ENCODE results near the gene POMGNT1.

DNA sequence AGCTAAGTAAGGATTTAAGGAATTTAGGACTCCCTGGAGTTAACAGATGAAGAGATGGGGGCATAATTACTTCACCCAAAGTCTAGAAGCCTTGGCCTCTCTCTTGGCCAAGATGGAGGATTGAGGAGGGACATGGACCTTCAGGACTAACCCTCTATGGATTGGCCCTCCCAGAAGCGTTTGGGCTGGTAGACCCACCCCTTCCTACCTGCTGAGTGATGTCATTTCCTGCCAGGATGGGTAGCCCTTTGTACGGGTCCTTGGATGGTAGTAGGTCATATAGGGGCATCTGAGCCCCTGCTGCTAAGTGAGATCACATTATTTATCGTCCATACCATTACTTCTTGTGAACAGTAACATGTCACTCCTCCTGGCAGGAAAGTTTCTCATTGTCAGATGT, 22.6 kb upstream of the POMGNT1 start:
- TF ChIP-seq, protein P1, sequence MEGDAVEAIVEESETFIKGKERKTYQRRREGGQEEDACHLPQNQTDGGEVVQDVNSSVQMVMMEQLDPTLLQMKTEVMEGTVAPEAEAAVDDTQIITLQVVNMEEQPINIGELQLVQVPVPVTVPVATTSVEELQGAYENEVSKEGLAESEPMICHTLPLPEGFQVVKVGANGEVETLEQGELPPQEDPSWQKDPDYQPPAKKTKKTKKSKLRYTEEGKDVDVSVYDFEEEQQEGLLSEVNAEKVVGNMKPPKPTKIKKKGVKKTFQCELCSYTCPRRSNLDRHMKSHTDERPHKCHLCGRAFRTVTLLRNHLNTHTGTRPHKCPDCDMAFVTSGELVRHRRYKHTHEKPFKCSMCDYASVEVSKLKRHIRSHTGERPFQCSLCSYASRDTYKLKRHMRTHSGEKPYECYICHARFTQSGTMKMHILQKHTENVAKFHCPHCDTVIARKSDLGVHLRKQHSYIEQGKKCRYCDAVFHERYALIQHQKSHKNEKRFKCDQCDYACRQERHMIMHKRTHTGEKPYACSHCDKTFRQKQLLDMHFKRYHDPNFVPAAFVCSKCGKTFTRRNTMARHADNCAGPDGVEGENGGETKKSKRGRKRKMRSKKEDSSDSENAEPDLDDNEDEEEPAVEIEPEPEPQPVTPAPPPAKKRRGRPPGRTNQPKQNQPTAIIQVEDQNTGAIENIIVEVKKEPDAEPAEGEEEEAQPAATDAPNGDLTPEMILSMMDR (IDR thresholded peaks at IDR 0.05; ENCODE audit: low read length), result no peak
- no peak for TF ChIP-seq EZH2 (IDR thresholded peaks at IDR 0.05; ENCODE audit: borderline replicate concordance, low read length)
